ENCODE measurements around the gene AGAP1.

The AGAP1 gene

DNA sequence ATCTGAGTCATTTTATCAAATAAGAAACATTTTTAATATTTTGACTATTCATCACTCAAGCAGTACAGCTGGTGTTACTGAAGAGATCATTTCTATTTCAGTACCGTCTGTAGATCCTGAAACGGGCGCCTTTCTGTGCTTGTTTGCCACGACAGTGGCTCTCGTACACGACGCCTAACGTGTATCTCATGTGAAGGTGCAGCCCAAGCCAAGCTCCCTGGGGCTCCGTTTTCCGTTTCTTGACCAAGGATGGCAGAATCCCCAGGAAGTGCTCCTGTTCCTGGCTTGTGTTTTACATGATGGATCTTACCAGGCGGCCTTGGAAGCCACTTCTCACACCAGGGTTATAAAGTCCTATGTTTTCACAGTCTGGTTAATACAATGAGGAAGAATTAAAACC lies 353.7 kb downstream of the AGAP1 start:
- DNase-seq (ENCODE audit: low read depth in 2 of 2) = no peak

DNA sequence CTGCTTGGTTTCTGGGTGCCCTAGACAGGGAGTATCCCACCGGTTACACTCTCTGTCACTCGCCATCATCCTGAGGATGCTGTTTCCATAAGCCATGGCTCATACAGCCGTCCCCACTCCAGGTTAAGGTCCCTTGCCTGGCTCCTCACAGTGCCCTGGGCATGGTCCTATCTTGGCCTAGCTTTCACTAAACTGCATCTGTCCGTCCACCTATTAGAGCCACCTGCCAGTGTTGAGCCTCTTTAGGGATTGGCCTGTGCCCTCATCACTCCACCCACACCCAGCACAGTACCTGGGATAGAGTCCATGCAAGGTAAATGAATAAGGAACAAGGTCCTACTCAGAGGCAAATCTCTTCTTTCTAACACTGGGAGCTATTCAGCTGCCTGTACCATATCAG lies 354.2 kb downstream of the AGAP1 start:
- DNase-seq (ENCODE audit: low read depth in 2 of 2) = no peak

GRCh38 chr2:235848946-235849345 lies 355.1 kb downstream of the AGAP1 start:
- DNase-seq (ENCODE audit: low read depth in 2 of 2) = no peak

GRCh38 chr2:235849489-235849888 lies 355.6 kb downstream of the AGAP1 start:
- no peak for DNase-seq (ENCODE audit: low read depth in 2 of 2)

DNA sequence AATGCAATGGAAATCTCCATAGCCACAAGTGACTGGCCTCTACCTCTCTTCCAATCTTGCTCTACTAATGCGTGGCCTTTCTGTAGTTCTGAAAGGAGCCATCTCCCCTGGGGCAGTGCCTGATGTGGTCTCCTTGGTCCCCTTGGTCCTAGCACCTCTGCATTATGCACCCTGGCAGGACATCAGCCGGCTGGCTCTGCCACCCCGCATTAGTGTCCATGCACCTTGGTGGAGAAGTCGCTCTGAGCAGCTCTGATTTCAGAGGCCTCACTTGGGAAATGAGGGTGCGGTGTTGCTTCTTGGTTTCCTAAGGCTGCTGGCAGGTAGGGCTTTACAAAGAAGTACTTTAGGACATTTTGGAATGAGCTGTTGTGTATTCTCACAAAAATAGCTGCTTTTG lies 356.4 kb downstream of the AGAP1 start:
- DNase-seq (ENCODE audit: low read depth in 2 of 2) = no peak

DNA sequence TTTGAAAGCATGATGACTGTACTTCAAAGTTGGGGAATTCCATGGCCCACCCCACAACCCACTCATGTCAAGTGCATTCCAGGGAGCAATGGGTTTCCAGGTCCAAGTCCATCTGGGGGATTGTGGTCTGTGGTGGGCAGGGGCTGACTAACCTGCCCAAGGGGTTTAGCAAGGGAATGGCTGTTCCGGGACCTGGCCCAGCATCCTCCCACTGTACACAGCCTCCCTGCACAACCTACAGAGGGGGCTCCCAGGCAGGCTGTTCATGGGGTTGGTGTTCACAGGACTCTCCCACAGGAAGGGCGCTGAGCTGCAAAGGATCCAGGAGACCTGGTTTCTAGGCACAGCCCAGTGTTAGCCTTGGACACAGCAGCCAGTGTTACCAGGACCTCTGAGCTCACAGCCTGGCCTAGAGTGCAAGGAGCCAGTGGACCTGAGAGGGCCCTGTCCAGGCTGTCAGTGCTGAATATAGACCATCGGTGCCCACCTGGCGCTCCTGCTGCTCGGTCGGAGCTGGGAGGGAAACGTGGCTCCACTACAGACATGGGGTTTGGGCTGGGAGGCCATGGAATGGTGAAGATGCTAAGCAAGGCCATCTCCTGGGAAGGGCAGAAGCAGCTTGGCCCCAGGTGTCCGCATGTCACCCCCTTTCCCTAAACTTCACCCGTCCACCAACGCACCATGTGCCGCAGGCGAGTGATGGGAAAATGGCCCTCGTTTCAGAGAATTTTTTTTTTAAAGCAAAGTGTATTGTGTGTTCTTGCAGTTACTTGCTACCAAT lies 357.1 kb downstream of the AGAP1 start:
- DNase-seq (ENCODE audit: low read depth in 2 of 2) = no peak

GRCh38 chr2:235851828-235852525 lies 358.1 kb downstream of the AGAP1 start:
- no peak for DNase-seq (ENCODE audit: low read depth in 2 of 2)

DNA sequence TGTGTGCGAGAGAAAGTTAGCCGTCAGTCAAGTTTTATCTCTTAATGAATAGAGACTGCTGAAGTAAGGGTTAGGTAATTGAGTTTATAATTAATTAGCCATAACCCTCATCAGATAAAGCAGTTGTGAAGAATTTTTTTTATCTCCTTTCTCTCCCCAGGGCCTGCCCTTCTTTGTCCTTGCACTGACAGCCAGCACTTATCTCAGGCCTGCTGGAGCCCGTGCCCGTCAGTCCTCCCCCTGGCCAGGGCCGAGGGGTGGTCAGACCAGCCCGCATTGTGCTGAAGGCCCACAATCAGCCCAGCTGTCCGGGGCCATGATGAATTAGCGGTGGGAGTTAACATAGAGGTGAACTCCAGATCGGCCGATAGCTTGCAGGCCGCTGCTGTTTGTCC lies 358.7 kb downstream of the AGAP1 start:
- no peak for DNase-seq (ENCODE audit: low read depth in 2 of 2)

DNA sequence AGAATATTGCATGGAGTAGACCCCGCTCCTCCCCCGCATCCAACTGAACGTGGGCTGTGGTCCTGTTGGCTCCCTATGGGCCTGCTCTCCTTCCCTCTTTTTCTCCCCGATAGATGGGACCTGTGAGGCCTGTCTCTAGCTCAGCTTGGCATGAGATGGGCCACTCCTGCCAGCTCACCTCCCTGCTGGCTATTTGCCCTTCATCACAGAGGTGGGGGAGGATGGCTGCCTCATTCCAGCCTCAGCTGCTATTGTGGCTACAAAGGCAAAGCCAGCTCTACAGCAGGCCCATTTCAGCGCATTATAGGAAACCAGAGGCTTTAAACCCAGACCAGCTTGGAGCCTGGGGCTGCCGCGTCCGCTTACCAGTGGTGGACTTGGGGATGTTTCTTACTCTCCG lies 360.4 kb downstream of the AGAP1 start:
- no peak for DNase-seq (ENCODE audit: low read depth in 2 of 2)

GRCh38 chr2:235855011-235855410 lies 361.2 kb downstream of the AGAP1 start:
- no peak for DNase-seq (ENCODE audit: low read depth in 2 of 2)

DNA sequence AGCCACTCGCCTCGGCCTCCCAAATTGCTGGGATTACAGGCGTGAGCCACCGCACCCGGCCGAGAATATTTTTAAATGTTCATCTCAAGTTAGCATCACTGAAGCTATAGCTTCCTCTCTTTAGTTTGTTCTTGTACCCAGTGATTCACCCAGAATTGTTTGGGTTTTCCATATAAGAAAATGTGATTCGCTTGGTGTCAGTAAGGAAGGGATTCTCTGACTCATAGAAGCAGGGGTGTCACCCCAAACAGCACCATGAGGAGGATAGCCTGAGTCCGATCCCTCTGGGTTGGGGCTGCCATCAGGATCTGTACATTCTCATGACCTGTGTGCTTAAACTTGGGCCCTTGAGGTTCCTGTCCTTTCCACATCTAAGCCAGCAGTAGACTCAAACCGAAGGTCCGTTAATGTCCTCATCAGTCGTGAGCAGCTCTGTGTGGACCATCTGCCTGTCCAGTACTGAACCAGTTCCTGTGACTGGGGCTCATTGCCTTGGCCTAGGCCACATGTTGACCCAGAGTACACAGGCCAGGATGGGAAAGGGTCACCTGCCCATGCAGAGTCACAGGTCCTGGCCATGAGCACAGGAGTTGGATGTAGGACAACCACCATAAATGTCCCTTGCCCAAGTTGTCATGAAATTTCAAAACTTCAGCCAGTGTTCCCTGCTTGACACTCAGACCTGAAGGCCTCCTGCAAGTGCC lies 362.5 kb downstream of the AGAP1 start:
- no peak for DNase-seq (ENCODE audit: low read depth in 2 of 2)

GRCh38 chr2:235857598-235857997 lies 363.8 kb downstream of the AGAP1 start:
- DNase-seq (ENCODE audit: low read depth in 2 of 2) = no peak

- no peak for DNase-seq (ENCODE audit: low read depth in 2 of 2)
Measured at GRCh38 chr2:235858881-235859280, 365.0 kb downstream of the AGAP1 start.

DNA sequence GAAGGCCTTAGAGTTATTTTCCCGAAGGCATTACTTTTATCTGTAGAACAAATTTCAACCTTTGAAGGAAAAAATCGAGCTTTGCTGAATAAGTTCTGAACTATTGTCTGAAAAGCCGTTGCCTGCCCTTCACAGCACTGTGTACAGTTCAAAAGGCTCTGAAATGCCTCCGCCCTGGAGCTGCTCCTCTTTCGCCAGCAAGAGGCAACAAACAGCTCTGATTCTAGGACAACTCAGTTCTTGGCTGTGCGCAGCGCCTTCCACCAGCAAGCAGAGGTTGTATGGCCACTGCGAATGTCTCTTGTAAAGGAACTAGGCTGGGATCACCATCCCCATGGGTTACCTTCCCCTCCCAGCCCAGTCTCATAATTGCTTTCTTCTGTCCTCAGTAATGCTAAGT lies 365.8 kb downstream of the AGAP1 start:
- DNase-seq (ENCODE audit: low read depth in 2 of 2) = no peak

DNA sequence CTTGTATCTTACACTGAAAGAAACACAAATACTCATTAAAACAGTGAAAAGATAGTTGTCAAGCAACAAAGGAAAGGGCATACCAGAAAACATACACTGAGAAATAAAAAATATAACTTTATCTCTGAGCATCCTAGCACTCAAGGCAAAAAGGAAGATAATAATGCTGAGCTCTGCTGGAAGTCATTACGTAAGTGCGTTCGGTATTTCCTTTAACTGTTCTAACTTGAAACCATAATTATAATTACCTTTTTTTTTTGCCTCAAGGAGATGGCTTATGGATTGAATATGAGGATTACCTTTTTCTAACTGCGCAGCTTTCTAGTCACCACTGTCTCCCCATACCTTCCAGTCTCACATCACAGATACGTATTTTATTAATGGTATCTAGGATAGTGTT lies 366.3 kb downstream of the AGAP1 start:
- DNase-seq (ENCODE audit: low read depth in 2 of 2) = no peak

DNA sequence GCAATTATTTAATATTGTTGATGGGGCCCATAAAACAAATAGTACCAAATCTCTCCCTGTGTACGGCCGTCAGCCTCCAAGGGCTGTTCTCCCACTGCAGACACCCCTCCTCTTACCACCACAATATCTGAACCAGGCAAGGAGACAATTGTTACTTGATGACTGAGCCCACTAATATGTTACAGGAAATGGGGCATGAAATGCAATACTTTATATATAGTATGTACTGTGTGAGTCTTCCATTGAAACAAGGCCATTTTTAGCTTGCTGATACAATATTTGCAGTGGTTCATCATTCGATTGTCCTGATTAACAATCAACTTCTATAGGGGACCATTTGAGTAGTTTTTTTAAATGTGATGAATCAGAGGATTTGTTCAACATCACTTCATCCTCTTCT lies 367.0 kb downstream of the AGAP1 start:
- DNase-seq (ENCODE audit: low read depth in 2 of 2) = no peak

GRCh38 chr2:235861383-235861782 lies 367.5 kb downstream of the AGAP1 start:
- no peak for DNase-seq (ENCODE audit: low read depth in 2 of 2)

GRCh38 chr2:235863414-235863813 lies 369.6 kb downstream of the AGAP1 start:
- DNase-seq (ENCODE audit: low read depth in 2 of 2) = no peak

DNA sequence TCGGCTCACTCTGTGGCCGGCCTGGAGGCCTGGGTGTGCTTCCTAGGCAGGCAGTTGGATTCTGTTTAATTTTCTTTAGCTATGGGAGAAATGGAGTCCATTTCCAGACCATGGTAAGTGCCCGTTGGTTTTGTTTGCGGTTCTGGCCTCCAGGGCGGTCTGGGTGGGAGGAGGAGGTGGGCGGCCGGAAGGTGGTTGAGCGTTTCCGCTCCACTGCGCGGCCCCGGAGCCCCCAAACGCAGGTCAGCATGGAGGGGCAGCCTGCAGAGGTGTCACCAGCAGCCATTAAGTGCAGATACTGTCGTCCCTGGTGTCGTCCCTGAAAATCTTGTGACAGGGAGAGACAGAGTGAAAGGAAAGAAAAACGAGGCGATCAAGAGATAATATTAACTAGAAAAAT lies 370.5 kb downstream of the AGAP1 start:
- DNase-seq (ENCODE audit: low read depth in 2 of 2) = no peak

DNA sequence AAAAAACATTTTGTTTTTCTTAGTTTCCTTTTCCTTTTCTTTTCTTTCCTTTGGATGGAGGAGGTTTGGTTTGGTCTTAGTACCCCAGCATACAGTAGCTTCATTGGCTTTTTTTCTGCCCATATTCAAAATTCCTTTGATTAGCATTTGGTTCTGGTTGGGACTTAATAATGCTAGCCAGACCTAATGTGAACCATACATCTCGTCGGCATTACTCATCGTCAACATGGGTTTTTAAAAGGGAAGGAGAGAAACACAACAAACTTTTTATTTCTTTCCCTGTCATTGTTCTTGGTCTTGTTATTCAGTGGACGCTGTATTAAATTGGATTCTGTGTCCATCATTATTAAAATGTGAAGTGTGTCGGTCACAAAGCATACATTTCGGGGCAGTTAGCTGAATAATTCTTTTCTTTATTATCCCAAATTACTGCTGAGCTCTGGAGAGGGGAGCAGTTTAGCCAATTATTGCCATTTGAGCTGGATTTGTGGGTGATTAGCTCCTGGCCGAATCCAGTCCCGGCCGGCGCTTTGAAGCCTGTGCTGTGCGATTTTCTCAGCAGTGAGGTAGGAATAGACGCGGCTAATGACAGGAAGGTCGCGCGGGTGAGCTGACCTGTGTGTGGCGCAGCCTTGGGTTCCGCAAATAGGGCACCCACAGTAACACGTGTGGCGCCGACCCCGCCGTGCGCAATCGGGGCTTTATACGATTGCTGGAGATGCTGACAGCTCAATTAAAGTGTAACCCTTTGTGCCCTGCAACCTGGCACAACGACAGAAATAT lies 371.1 kb downstream of the AGAP1 start:
- no peak for DNase-seq (ENCODE audit: low read depth in 2 of 2)

DNA sequence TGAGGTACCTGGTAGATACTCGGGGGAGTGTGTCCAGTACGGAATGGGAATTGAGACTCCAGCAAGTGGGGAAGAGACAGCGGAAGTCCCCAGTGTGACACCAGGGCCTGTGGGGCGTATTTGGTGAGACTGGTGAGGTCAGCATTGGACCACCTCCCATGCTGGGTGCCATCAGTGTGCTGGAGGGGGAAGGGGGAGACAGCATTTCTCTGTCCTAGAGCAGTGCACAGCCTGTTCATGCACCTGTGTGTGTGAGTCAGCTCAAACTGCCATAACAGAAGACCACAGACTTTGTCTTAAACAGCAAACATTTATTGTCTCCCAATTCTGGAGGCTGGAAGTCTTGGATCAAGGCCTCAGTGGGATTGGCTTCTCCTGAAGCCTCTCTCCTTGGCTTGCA lies 372.5 kb downstream of the AGAP1 start:
- no peak for DNase-seq (ENCODE audit: low read depth in 2 of 2)

DNA sequence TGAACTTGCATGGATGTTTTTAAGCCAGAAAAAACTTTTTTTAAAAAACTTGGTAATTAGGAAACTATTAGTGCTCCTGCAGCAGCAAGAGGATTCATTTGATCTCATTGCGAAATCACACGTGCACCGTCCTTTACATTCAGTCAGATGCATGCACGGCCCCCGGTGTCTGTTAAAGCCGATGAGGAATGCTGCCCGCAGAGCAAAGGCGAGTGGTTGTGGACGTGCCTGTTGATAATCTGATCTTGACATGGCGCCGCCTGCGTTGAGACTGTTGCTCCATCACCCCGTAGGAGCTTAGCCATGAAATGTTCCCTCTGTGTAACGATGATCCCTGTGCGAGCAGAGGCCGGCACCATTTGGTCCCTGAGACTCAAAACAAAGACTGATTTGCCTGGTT lies 374.4 kb downstream of the AGAP1 start:
- DNase-seq (ENCODE audit: low read depth in 2 of 2) = no peak
